GM12892 (cell line): ENCODE measurements around the gene ATXN7L2.

Experiments
- DNase-seq: peaks from one replicate; pipeline ENCODE4 v3.0.0; 2011; ENCODE audit not compliant: insufficient read length
- FAIRE-seq: peaks from 2 replicates; lab custom pipeline; 2011; peaks lifted over from hg19 to GRCh38; lab: Jason Lieb, UNC
- POLR2A ChIP-seq: IDR thresholded peaks from 2 replicates; pipeline ENCODE4 v1.6.1; 2011; ENCODE audit warnings: low read depth, low read length, control low read depth
- POLR2AphosphoS5 ChIP-seq: IDR thresholded peaks from 2 replicates; pipeline ENCODE4 v1.6.1; 2011; ENCODE audit warnings: low read depth, low read length, control low read depth
- TAF1 ChIP-seq: IDR thresholded peaks from 2 replicates; pipeline ENCODE4 v1.6.1; 2011; ENCODE audit warnings: low read depth, mild to moderate bottlenecking, control low read depth, low read length, borderline replicate concordance

ATXN7L2 gene

DNA sequence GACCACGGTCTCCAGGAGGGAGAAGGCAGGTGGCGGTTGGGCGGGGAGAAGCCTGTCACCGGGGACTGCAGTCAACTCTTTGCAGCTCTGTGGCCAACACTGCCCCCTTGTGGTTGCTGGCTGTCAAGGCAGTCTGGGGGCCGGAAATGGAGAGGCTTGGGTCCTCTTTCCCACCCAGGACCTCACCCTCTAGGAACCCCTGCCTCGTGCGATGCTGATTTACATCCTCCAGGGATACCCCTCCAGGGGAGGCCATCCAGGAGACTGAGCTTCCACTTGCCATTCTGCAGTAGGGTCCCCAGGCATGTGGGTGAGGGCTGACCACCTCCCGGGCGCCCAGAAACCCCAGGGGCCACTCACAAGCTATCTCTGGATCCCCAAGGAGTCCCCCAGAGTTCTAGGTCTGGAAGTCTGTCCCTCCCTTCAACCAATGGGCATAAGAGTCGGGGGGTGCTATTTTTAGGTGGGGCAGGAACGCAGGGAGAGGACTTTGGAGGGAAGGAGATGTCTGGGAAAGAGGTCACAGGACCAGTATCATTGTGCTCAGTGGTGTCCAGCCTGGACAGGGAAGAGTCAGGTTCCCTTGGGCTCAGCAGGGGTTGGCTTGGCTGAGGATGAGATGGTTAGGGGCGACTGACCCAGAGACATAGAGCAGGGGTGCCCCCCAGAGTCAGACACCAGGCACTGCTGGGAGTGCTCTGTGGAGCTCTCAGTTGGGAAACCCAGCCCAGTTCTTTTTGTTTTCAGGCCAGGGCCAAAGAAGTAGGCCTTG, 48.8 kb downstream of the ATXN7L2 start:
- peak; percentile 85 for DNase-seq
- peak; percentile 92 for FAIRE-seq
- no peak for TF ChIP-seq POLR2AphosphoS5
- TF ChIP-seq TAF1 = no peak
- no peak for TF ChIP-seq POLR2A

DNA sequence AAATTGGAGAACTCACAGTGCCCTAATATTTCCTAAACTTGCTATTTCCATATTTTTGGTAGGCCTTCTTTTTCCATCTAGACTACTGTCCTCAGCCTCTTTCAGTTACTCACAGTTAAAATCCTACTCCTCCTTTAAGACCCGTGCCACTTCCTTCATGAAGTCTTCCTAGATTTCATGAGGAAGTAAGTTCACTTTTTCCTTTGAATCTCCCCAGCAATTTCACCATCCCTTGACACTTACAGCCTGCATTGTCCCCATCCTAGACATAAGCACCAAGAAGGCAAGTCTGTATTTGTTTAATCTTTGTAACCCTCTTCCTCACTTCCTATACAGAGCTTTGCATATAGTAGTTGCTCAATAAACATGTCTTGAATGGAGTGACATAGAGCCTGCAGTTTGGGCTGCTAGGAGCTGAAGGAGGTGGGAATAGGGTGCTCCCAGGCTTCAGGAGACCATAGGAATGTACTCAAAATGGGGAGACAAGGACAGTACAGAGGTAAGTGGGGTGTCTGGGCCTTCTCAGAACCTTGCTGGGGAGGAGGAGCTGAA, 50.7 kb downstream of the ATXN7L2 start:
- TF ChIP-seq TAF1 (no peak), POLR2A (no peak), POLR2AphosphoS5 (no peak)
- FAIRE-seq (no peak), DNase-seq (no peak)

DNA sequence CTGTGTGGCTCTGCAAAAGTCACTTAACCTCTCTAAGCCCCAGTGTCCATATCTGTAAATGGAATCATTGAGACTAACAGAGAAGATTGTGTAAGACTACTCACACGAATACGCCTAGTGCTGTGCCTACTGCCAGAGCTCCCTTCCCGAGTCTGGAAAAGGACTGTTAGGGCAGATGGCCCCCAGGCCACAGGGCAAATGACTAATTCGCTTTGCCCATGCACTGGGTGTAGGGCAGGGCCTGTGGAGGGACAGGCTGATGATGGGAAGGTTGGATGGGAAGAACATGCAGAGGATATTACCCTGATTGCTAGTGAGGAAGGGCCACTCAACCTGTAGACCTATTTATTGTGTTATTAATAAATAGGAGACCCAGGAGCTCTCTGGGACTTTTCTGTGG, 51.8 kb downstream of the ATXN7L2 start:
- DNase-seq (no peak), FAIRE-seq (no peak)
- no peak for TF ChIP-seq POLR2AphosphoS5
- no peak for TF ChIP-seq TAF1
- no peak for TF ChIP-seq POLR2A

DNA sequence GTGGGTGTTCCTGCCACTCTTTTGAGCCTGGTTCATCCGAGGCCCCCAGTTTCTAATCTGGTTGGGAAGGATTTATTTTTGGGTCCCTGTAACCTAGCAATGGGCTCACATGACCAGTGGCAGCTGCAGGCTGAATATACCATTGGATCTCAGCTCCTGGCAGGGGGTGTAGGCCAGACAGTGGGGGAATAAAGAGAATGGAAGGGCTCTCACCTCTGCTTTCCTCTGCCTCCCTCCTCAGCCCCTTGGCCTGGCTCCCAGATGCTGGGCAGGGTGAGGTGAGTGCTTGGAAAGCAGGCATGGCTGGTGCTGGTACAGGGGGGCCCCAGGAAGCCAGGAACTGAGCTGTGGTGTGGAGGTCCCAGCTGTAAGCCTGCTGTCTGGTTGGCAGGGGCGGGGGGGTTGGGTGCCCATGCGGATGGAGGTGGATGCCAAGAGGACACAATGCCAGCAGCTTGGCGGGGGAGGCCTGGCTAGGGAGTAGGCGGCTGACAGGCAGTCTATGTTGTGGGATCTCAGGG, 52.3 kb downstream of the ATXN7L2 start:
- no peak for TF ChIP-seq TAF1
- TF ChIP-seq POLR2AphosphoS5 = no peak
- no peak for TF ChIP-seq POLR2A
- FAIRE-seq = no peak
- DNase-seq = no peak

DNA sequence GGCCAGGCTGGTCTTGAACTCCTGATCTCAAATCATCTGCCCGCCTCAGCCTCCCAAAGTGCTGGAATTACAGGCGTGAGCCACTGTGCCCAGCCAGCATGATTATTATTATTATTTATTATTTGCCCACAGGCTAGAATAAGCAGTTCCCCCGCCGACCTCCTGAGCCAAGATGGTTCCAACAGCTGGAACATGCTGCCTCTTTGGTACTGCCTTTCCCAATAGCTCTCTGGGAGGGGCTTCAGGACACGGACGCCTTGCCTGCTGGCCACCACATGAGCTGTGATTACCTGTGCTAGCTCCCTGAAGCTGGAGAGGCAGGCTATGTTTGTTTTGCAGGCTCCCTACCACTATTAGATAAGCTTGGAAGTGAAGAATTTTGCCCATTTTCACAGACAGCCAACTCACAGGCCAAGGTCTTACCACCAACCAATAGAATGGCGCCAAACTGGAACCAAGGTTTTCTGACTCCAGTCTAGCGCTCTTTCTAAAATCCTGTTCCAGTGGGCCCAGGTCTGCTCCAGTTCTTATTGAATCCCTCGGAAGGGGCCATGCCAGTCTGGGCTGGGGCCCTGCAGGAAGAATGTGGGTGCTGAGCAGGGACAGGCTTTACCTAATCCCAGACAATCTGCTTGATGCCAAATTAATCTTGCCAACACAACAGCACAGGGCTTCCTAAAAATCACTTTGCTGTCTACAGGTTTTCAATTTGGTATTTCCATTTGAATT, 53.9 kb downstream of the ATXN7L2 start:
- TF ChIP-seq TAF1 (no peak), POLR2A (no peak), POLR2AphosphoS5 (no peak)
- DNase-seq = no peak
- FAIRE-seq = no peak

DNA sequence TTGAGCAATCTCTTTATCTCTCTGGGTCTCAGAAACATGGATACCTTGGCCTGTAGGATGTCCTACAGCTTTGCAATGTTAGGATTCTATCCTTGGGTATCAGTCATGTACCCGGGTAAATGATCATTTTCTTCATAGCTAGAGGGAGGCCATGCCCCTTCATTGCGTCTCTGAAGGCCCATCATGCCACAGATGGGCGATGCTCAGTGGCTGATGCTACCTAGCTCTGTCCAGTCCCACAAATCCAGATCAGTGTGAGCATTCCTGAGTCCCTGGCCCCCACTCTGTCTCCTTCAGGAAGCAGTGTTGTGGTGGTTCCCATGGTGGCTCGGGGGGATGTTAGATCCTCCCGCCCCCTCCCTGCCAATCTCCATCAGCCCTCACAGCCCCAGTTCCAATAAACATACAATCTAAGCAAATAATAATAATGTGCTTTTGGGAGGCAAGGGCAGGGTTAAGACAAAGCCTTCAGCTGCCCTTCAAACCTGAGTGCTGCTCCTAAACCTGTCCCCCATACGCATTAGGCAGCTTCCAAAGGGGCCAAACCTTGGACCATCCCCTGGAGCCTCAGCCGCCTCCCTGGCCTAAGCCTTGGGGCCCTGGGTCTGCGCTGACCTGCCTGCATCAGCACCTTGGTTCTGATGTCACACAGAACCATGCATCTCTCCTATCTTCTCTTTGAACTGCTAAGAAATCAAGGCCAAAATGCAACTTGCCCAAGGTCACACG, 55.3 kb downstream of the ATXN7L2 start:
- DNase-seq (no peak), FAIRE-seq (no peak)
- TF ChIP-seq POLR2AphosphoS5 = no peak
- no peak for TF ChIP-seq POLR2A
- no peak for TF ChIP-seq TAF1

DNA sequence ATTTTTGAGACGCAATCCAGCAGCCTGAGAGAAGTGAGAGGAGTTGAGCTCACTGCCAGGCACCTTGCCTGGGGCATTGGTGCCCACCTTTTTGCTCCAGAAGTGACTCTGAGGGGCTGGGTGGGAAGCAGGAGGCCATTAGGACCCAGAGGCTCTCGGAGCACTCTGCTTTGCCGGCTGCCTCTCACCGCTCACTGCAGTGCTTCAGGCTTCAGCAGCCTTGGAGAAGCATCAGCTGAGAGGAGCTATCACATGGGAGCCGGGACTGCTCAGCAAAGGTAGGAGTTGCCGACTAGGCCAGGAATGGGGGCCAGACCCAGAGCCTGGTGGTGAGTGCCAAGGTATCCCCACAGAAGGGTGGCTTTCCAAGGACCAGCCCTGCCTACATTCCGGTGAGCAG, 56.0 kb downstream of the ATXN7L2 start, which contains the start of gene GPR61:
Gene GPR61 (plus strand): TSS at position 197 of the 400 bp plus-strand sequence. CDS start 3,151 bp downstream, outside the sequence.
- FAIRE-seq (no peak), DNase-seq (no peak)
- TF ChIP-seq POLR2AphosphoS5 (no peak), TAF1 (no peak), POLR2A (no peak)

DNA sequence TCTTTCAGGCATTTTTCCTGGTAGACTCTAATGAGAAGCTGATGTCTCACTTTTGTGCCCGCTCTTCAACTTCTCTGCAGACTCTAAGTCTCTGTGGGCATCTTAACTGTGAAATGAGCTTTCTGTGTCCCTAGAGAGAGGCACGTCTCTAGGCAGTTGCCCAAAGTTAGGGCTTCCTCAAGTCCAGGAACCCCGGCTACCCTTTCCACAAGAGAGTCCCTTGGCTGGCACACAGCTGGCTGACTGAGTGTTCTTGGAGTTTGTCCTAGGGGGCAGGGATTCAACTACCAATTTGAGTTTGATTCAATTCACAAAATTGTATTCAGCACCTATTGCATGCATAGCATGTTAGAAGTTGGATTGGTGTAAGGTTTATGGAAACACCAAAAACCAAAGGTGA, 57.4 kb downstream of the ATXN7L2 start:
- TF ChIP-seq TAF1 (no peak), POLR2AphosphoS5 (no peak), POLR2A (no peak)
- no peak for FAIRE-seq
- DNase-seq = no peak
